Erythroblast (primary cell): ENCODE measurements around the gene WDSUB1.

ENCODE experiments used
- GATA1 ChIP-seq: IDR thresholded peaks from 2 replicates; pipeline ENCODE4 v1.6.1; 2011; ENCODE audit warnings: low read depth, mild to moderate bottlenecking, control low read depth, low read length, moderate library complexity
- POLR2A ChIP-seq: IDR thresholded peaks from 2 replicates; pipeline ENCODE4 v1.6.1; 2011; ENCODE audit warnings: mild to moderate bottlenecking, low read length

DNA sequence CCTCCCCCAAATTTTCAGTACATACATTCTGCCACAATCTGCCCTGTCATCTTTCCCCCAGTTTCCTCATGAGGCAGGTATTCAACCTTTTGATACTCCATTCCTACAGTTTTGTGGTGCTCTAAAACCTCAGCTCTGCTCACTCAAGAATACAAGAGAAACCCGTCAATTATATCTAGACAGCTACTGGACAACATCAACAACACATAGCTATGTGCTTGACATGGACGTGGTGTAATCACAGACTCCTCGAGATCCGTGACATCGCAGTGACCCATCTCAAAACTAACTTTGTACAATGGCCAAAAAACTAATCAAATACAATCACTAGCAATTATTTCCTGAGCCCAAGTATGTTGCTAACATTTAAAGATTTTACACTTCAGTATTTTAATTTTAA, 23.6 kb downstream of the WDSUB1 start:
- no peak for TF ChIP-seq POLR2A
- TF ChIP-seq GATA1: no peak
